Activated CD4-positive, alpha-beta memory T cell treated with anti-CD3 and anti-CD28 coated beads for 36 hours (primary cell): ENCODE results near the gene ROPN1B. TPM values are rescaled to one million over a fixed set of nuclear protein-coding genes. Genes with fewer than 3 reads are reported as not detected.

Experiments
- CTCF ChIA-PET: fragments of 350-600 bp; sonication (Branson Sonifier 250); formaldehyde crosslinking; loops from one replicate; lab custom pipeline; 2021; ENCODE audit warnings: antibody characterized with exemption, inconsistent platforms; lab: Charles Lee
- POLR2A ChIA-PET: fragments of 350-600 bp; sonication (Branson Sonifier 250); formaldehyde crosslinking; loops from one replicate; lab custom pipeline; 2021; ENCODE audit warnings: antibody characterized with exemption; lab: Charles Lee
- DNase-seq: peaks from one replicate; pipeline ENCODE4 v3.0.0-alpha.2; 2020
- H3K27ac Mint-ChIP-seq: one replicate; pipeline ENCODE4 v1.8.0; 2021; ENCODE audit warnings: mixed read lengths
- H3K27me3 Mint-ChIP-seq: one replicate; pipeline ENCODE4 v1.8.0; 2021; ENCODE audit warnings: mixed read lengths
- H3K36me3 Mint-ChIP-seq: one replicate; pipeline ENCODE4 v1.8.0; 2021; ENCODE audit warnings: mixed read lengths
- H3K4me1 Mint-ChIP-seq: one replicate; pipeline ENCODE4 v1.8.0; 2021; ENCODE audit warnings: low read depth, mixed read lengths
- H3K4me3 Mint-ChIP-seq: one replicate; pipeline ENCODE4 v1.8.0; 2021; ENCODE audit warnings: mild to moderate bottlenecking, mixed read lengths
- H3K9me3 Mint-ChIP-seq: one replicate; pipeline ENCODE4 v1.8.0; 2021; ENCODE audit warnings: mixed read lengths
- intact Hi-C: fragments of 100-400 bp; cut with micrococcal nuclease; formaldehyde crosslinking; loops from one replicate; pipeline ENCODE4 v1.15.1; 2023
- total RNA-seq, 2 experiments: library from RNA; stranded (reverse); gene quantifications; one replicate each; pipeline ENCODE4 v1.2.3, GENCODE V29; 2021

ROPN1B gene
- total RNA-seq, 2 experiments from 2014 or later = not detected

DNA sequence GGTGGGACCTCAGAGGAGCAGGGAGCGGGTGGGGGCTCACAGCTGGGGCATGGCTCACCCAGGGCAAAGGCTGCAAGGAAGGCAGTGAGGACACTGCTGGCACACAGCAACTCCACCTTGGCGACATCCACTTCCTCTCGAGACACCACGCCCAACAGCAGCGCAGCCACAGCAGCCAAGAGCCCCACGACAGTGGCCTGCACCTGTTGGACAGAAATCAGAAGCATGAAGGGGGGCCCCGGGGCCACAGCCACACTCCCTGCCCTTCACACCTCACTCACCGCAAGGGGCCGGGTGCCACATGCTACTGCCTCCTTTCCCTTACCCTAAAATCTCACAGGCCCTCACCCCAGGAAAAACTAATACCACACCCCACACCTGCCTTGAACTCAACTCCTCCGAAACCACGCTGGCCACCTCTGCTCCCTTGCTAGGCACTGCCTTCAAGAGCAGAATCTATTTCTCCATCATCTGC lies 57.3 kb downstream of the ROPN1B start:
- H3K9me3 Mint-ChIP-seq = peaks cover 18% of the 10 kb centered on the region
- intact Hi-C loops = no loop called here
- POLR2A ChIA-PET = no interaction called here
- no peak for DNase-seq
- H3K4me1 Mint-ChIP-seq = peaks cover 6% of the 10 kb centered on the region
- H3K4me3 Mint-ChIP-seq = no peak overlapping the region
- CTCF ChIA-PET = no interaction called here
- no peaks in the 10 kb centered on the region for H3K27me3 Mint-ChIP-seq
- H3K36me3 Mint-ChIP-seq = peaks cover 39% of the 10 kb centered on the region
- no peak overlapping the region for H3K27ac Mint-ChIP-seq

DNA sequence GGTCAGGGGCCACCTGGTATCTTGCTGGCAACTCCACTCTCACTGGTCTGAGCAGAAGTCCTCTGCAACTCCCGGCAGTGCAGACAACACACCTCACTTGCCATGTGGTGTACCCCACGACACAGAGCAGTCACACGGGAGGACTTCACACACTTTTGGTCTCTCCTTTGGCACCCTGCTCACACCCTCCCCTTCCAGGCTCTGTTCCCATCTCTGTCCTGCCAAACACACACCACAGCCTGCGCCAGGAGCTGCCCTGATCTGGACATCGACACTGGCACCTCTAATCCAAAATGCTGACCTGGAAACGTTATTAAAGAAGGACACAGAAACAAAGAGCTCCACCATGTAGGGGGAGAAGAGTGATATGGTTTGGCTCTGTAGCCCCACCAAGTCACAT lies 57.8 kb downstream of the ROPN1B start:
- Mint-ChIP-seq H3K27ac (no peak overlapping the region), H3K27me3 (no peaks in the 10 kb centered on the region), H3K4me3 (no peak overlapping the region), H3K4me1 (peaks cover 6% of the 10 kb centered on the region), H3K9me3 (peaks cover 18% of the 10 kb centered on the region), H3K36me3 (peaks cover 40% of the 10 kb centered on the region)
- intact Hi-C loops = no loop called here
- DNase-seq = no peak
- POLR2A ChIA-PET = no interaction called here
- CTCF ChIA-PET = interaction anchor here (0.6 kb wide), 1 partner anchor 180 kb away, joined by 5 read pairs; no protein-coding TSS in a partner anchor

DNA sequence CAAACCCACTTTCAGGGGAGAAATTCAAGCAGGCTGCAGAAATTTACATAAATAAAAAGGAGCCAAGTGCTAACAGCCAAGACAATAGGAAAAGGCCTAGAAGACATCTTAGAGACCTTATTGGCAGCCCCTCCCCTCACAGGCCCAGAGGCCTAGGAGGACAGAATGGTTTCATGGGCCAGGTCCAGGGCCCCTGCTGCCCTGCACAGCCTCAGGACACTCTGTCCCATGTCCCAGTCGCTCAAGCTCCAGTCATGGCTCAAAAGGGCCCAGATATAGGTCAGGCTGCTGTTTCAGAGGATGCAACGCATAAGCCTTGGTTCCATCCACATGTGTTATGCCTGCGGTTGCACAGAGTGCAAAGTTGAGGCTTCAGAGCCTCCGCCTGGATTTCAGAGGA lies 59.1 kb downstream of the ROPN1B start:
- intact Hi-C loops = no loop called here
- POLR2A ChIA-PET = no interaction called here
- CTCF ChIA-PET = no interaction called here
- Mint-ChIP-seq H3K27ac (no peak overlapping the region), H3K4me3 (no peak overlapping the region), H3K36me3 (peaks cover 49% of the 10 kb centered on the region), H3K4me1 (peaks cover 6% of the 10 kb centered on the region), H3K9me3 (peaks cover 18% of the 10 kb centered on the region), H3K27me3 (no peaks in the 10 kb centered on the region)
- DNase-seq = no peak

DNA sequence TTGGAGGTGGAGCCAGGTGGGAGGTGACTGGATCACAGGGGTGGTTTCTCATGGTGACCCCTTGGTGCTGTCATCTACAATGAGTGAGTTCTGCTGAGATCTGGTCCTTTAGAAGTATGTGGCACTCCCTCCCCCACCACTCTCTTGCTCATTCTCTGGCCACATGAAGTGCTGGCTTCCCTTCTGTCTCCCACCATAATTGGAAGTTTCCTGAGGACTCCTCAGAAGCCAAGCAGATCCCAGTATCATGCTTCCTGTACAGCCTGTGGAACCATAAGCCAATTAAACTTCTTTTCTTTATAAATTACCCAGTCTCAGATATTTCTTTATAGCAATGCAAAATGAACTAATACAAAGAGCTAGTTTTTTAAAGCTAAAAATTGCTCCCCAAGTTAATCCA lies 60.3 kb downstream of the ROPN1B start:
- Mint-ChIP-seq H3K4me3 (no peak overlapping the region), H3K4me1 (peaks cover 6% of the 10 kb centered on the region), H3K27ac (no peak overlapping the region), H3K27me3 (no peaks in the 10 kb centered on the region), H3K36me3 (peaks cover 54% of the 10 kb centered on the region), H3K9me3 (peaks cover 18% of the 10 kb centered on the region)
- DNase-seq = no peak
- intact Hi-C loops = no loop called here
- ChIA-PET CTCF (no interaction called here), POLR2A (no interaction called here)

DNA sequence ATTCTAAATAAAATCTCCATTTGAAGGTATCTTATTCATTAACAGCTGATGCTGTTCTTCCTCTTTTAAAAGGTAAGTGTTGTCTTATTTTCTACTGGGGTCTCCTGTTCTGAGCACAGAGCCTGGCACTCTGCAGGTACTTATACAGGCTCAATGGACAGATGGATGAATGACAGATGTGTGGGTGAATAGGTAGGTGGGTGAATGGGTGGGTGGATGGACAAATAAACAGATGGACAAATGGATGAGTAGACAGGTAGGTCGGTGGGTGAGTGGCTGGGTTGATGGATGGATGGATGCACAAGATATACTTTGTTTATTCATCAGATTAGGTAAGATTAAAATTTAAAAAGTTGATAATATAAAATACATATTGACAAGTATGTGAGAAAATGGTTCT lies 61.5 kb downstream of the ROPN1B start:
- Mint-ChIP-seq H3K27ac (no peak overlapping the region), H3K4me3 (no peak overlapping the region), H3K9me3 (peaks cover 18% of the 10 kb centered on the region), H3K27me3 (no peaks in the 10 kb centered on the region), H3K36me3 (peaks cover 58% of the 10 kb centered on the region), H3K4me1 (peaks cover 9% of the 10 kb centered on the region)
- POLR2A ChIA-PET = no interaction called here
- intact Hi-C loops = no loop called here
- CTCF ChIA-PET = no interaction called here
- no peak for DNase-seq

DNA sequence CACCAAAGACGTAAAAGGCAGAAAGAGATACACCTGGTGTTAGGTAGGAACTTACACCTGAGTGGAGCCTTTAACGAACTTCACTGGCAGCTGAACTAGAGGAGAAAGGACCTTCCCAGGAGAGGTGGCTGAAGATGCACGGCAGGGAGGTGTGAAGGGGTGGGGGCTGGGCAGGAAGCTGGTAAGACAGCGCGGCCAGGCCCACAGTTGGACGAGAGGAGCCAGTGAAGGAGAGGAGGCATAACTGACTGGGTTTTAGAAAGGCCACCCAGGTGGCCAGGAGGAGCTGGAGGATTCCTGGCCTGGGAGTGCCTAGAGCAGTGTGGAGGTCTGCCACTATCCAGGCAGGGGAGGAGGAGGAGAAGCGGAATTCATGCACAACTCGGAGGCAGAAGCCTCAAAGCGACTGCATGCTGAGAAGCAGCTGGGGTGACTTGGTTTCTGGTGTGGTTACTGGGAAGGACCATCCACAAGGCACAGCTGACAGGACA lies 63.0 kb downstream of the ROPN1B start:
- intact Hi-C loops = no loop called here
- CTCF ChIA-PET = interaction anchor here (0.5 kb wide), 1 partner anchor 101 kb away, joined by 3 read pairs; no protein-coding TSS in a partner anchor
- DNase-seq = no peak
- H3K9me3 Mint-ChIP-seq = peaks cover 18% of the 10 kb centered on the region
- H3K4me1 Mint-ChIP-seq = peaks cover 4% of the 10 kb centered on the region
- H3K27me3 Mint-ChIP-seq = no peaks in the 10 kb centered on the region
- H3K4me3 Mint-ChIP-seq = no peak overlapping the region
- H3K36me3 Mint-ChIP-seq = peaks cover 53% of the 10 kb centered on the region
- POLR2A ChIA-PET = no interaction called here
- no peak overlapping the region for H3K27ac Mint-ChIP-seq

Other genes starting within 250 kb of the ROPN1B start
- gene SLC41A3, start 114.9 kb downstream of the ROPN1B start, total RNA-seq = 10 to 100 TPM; 26.3 to 27.3 TPM
- not detected for gene ALDH1L1, start 211.4 kb downstream of the ROPN1B start, total RNA-seq